IMR-90 (cell line): Measurements from ENCODE around the gene SH3GLB2. TPM values are rescaled to one million over a fixed set of nuclear protein-coding genes. Genes with fewer than 3 reads are reported as not detected.
A peak's percentile ranks its signal among the peaks of the same experiment; 100 is the strongest.

Source experiments
- ATAC-seq: fragments of 200-7000 bp; cut with Tn5 transposase; 2 replicates; pipeline ENCODE4 v1.9.1; 2020; ENCODE audit warnings: low read depth, mild to moderate bottlenecking, moderate library complexity
- BruUV-seq: library from RNA; stranded (reverse); fragments of 400-500 nt; replicated peaks from 2 replicates; lab custom pipeline; 2021; lab: Mats Ljungman, UMichigan
- CTCF ChIA-PET: fragments of 300-600 bp; formaldehyde crosslinking; extraction: SDS; loops from one replicate; lab custom pipeline; 2021; ENCODE audit warnings: antibody characterized with exemption; lab: Yijun Ruan, JAX
- POLR2A ChIA-PET: fragments of 300-600 bp; sonication (Branson Sonifier 250); formaldehyde crosslinking; loops from one replicate; lab custom pipeline; 2022; ENCODE audit warnings: antibody characterized with exemption; ENCODE audit not compliant: unreplicated experiment; lab: Charles Lee
- DNase-seq: peaks from one replicate; pipeline ENCODE4 v3.0.0; 2013
- H2AFZ ChIP-seq: replicated peaks from 2 replicates; pipeline ENCODE3; 2013; ENCODE audit warnings: low read length, mild to moderate bottlenecking; ENCODE audit not compliant: poor library complexity
- H2AK5ac ChIP-seq: 2 replicates; pipeline ENCODE4 v1.6.1; 2013; ENCODE audit warnings: low read depth, low read length, inconsistent platforms
- H2AK9ac ChIP-seq: replicated peaks from 2 replicates; pipeline ENCODE3; 2013; ENCODE audit warnings: mild to moderate bottlenecking, low read depth, low read length, moderate library complexity; ENCODE audit not compliant: poor library complexity
- H2BK120ac ChIP-seq: 2 replicates; pipeline ENCODE4 v1.6.1; 2013; ENCODE audit warnings: low read depth, low read length, inconsistent platforms
- H2BK15ac ChIP-seq: 3 replicates; pipeline ENCODE4 v1.6.1; 2013; ENCODE audit warnings: low read depth, low read length, inconsistent platforms
- H2BK20ac ChIP-seq: 2 replicates; pipeline ENCODE4 v1.6.1; 2013; ENCODE audit warnings: low read depth, mild to moderate bottlenecking, inconsistent platforms, low read length, moderate library complexity
- H2BK5ac ChIP-seq: 2 replicates; pipeline ENCODE4 v1.6.1; 2013; ENCODE audit warnings: mild to moderate bottlenecking, low read depth, low read length, inconsistent platforms; ENCODE audit not compliant: poor library complexity, severe bottlenecking
- H3K14ac ChIP-seq: replicated peaks from 2 replicates; pipeline ENCODE4 v1.6.1; 2013; ENCODE audit warnings: low read depth, low read length, inconsistent platforms
- H3K18ac ChIP-seq: 2 replicates; pipeline ENCODE4 v1.6.1; 2013; ENCODE audit warnings: low read depth, low read length, control low read depth
- H3K23ac ChIP-seq: 2 replicates; pipeline ENCODE4 v1.6.1; 2013; ENCODE audit warnings: low read depth, low read length, inconsistent platforms
- H3K27ac ChIP-seq: 2 replicates; pipeline ENCODE4 v1.5.1; 2013; ENCODE audit warnings: mild to moderate bottlenecking, control low read depth, low read length; ENCODE audit not compliant: insufficient read depth
- H3K27me3 ChIP-seq: 2 replicates; pipeline ENCODE4 v1.6.1; 2013; ENCODE audit warnings: low read length; ENCODE audit not compliant: control insufficient read depth, insufficient read depth
- H3K36me3 ChIP-seq: 2 replicates; pipeline ENCODE4 v1.6.1; 2013; ENCODE audit warnings: low read length, mixed read lengths; ENCODE audit not compliant: control insufficient read depth, insufficient read depth
- H3K4ac ChIP-seq: 2 replicates; pipeline ENCODE4 v1.6.1; 2013; ENCODE audit warnings: low read depth, low read length, inconsistent platforms
- H3K4me1 ChIP-seq: 2 replicates; pipeline ENCODE4 v1.6.1; 2013; ENCODE audit warnings: low read length, mixed read lengths; ENCODE audit not compliant: control insufficient read depth, insufficient read depth
- H3K4me2 ChIP-seq: 2 replicates; pipeline ENCODE4 v1.6.1; 2013; ENCODE audit warnings: low read depth, mild to moderate bottlenecking, control low read depth, low read length, moderate library complexity
- H3K4me3 ChIP-seq: 2 replicates; pipeline ENCODE4 v1.5.1; 2013; ENCODE audit warnings: low read depth, mild to moderate bottlenecking, control low read depth, low read length, moderate library complexity; ENCODE audit not compliant: insufficient read depth
- H3K56ac ChIP-seq: 2 replicates; pipeline ENCODE4 v1.6.1; 2013; ENCODE audit warnings: low read length, inconsistent platforms; ENCODE audit not compliant: insufficient read depth; ENCODE audit errors: extremely low read depth
- H3K79me1 ChIP-seq, 2 experiments: 2 replicates each; pipeline ENCODE4 v1.6.1; 2013; ENCODE audit warnings: low read length in 2 of 2, inconsistent platforms in 1 of 2, low read depth in 1 of 2
- H3K9ac ChIP-seq: 2 replicates; pipeline ENCODE4 v1.6.1; 2013; ENCODE audit warnings: low read depth, low read length, control low read depth
- H3K9me1 ChIP-seq: 2 replicates; pipeline ENCODE4 v1.6.1; 2013; ENCODE audit warnings: low read length, inconsistent platforms; ENCODE audit not compliant: insufficient read depth
- H3K9me3 ChIP-seq: 2 replicates; pipeline ENCODE4 v1.6.1; 2013; ENCODE audit warnings: low read length; ENCODE audit not compliant: control insufficient read depth, insufficient read depth
- H4K20me1 ChIP-seq: 2 replicates; pipeline ENCODE4 v1.6.1; 2013; ENCODE audit warnings: low read length, inconsistent platforms; ENCODE audit not compliant: insufficient read depth
- H4K5ac ChIP-seq: 2 replicates; pipeline ENCODE4 v1.6.1; 2013; ENCODE audit warnings: mild to moderate bottlenecking, low read depth, low read length, control low read depth
- H4K8ac ChIP-seq, 2 experiments: 2 replicates each; pipeline ENCODE4 v1.6.1; 2013; ENCODE audit warnings: low read depth in 2 of 2, low read length in 2 of 2, control low read depth in 1 of 2, inconsistent platforms in 1 of 2
- H4K91ac ChIP-seq: 2 replicates; pipeline ENCODE4 v1.6.1; 2013; ENCODE audit warnings: low read depth, low read length, inconsistent platforms; ENCODE audit not compliant: insufficient read depth
- BHLHE40 ChIP-seq: fragments of 150-350 bp; IDR thresholded peaks from 2 replicates; pipeline ENCODE4 v1.6.1; 2016; ENCODE audit warnings: mild to moderate bottlenecking, low read depth, low read length
- CEBPB ChIP-seq: IDR thresholded peaks from 2 replicates; pipeline ENCODE4 v1.6.1; 2012; ENCODE audit warnings: low read depth, low read length, improper control_type of control experiment
- CHD1 ChIP-seq: IDR thresholded peaks from 2 replicates; pipeline ENCODE4 v1.6.1; 2012; ENCODE audit warnings: low read depth, low read length, improper control_type of control experiment
- FOS ChIP-seq: fragments of 150-350 bp; IDR thresholded peaks from 2 replicates; pipeline ENCODE4 v1.6.1; 2016; ENCODE audit warnings: low read depth, low read length
- MAFK ChIP-seq: IDR thresholded peaks from 2 replicates; pipeline ENCODE4 v1.6.1; 2012; ENCODE audit warnings: low read depth, low read length, improper control_type of control experiment
- MAZ ChIP-seq: IDR thresholded peaks from 2 replicates; pipeline ENCODE4 v1.6.1; 2012; ENCODE audit warnings: low read depth, mild to moderate bottlenecking, low read length, improper control_type of control experiment, moderate library complexity, borderline replicate concordance
- MXI1 ChIP-seq: IDR thresholded peaks from 2 replicates; pipeline ENCODE4 v1.6.1; 2012; ENCODE audit warnings: low read depth, mild to moderate bottlenecking, low read length, moderate library complexity, borderline replicate concordance
- NFE2L2 ChIP-seq: fragments of 150-350 bp; IDR thresholded peaks from 2 replicates; pipeline ENCODE4 v1.6.1; 2016; ENCODE audit warnings: low read depth, mild to moderate bottlenecking, low read length
- POLR2A ChIP-seq: IDR thresholded peaks from 2 replicates; pipeline ENCODE4 v1.6.1; 2012; ENCODE audit warnings: mild to moderate bottlenecking, low read depth, low read length
- RAD21 ChIP-seq: IDR thresholded peaks from 2 replicates; pipeline ENCODE4 v1.6.1; 2012; ENCODE audit warnings: low read length, improper control_type of control experiment
- RCOR1 ChIP-seq: IDR thresholded peaks from 2 replicates; pipeline ENCODE4 v1.6.1; 2012; ENCODE audit warnings: mild to moderate bottlenecking, low read length, improper control_type of control experiment; ENCODE audit not compliant: insufficient replicate concordance
- RFX5 ChIP-seq: IDR thresholded peaks from 2 replicates; pipeline ENCODE4 v1.8.0; 2012; ENCODE audit warnings: low read depth, mild to moderate bottlenecking, low read length, moderate library complexity
- SMC3 ChIP-seq: fragments of 150-350 bp; IDR thresholded peaks from 2 replicates; pipeline ENCODE4 v1.6.1; 2016; ENCODE audit warnings: low read depth, mild to moderate bottlenecking, antibody characterized with exemption, low read length, moderate library complexity
- WGBS, 2 experiments: methylation state at CpG; one replicate each; pipeline versions ENCODE4 v1.1.5 to v1.1.7; 2013; ENCODE audit warnings: missing lambda C conversion rate in 2 of 2; ENCODE audit not compliant: insufficient read length in 1 of 2; ENCODE audit errors: extremely low coverage in 2 of 2; 5-methylcytosine and 5-hydroxymethylcytosine counted together
- dilution Hi-C: fragments of 300-500 bp; cut with HindIII; formaldehyde crosslinking; loops from one replicate; pipeline ENCODE4 v1.14.3; 2018; ENCODE audit warnings: low sequenced_read_pairs; ENCODE audit not compliant: unreplicated experiment
- in situ Hi-C: fragments of 300-500 bp; cut with MboI; formaldehyde crosslinking; loops from 3 replicates; pipeline ENCODE4 v1.14.3; 2019; ENCODE audit warnings: low sequenced_read_pairs, inconsistent platforms, mixed read lengths
- intact Hi-C: fragments of 100-400 bp; cut with micrococcal nuclease; formaldehyde crosslinking; loops from 2 replicates; pipeline ENCODE4 v1.10.0; 2022
- polyA plus RNA-seq, 3 experiments: library from polyadenylated mRNA; depleted of rRNA; stranded (reverse); fragments of >200 nt; gene quantifications; 2 replicates each; pipeline ENCODE4 v1.2.3, GENCODE V29; 2012; ENCODE audit warnings: low replicate concordance in 1 of 3
- total RNA-seq: library from RNA; depleted of rRNA; stranded (reverse); fragments of >200 nt; gene quantifications from 2 replicates; pipeline ENCODE4 v1.2.3, GENCODE V29; 2012
- TF ChIP-seq, protein P1 (sequence below): fragments of 150-350 bp; IDR thresholded peaks from 2 replicates; pipeline ENCODE4 v1.6.1; 2017; ENCODE audit warnings: mild to moderate bottlenecking, antibody characterized with exemption, low read length, low read depth
- TF ChIP-seq, protein P2 (sequence below): conservative IDR thresholded peaks from 2 replicates; pipeline ENCODE4 v1.5.1; 2012; ENCODE audit warnings: mild to moderate bottlenecking, low read depth, low read length, improper control_type of control experiment
- TF ChIP-seq, protein P3 (sequence below): fragments of 150-350 bp; IDR thresholded peaks from 2 replicates; pipeline ENCODE4 v1.6.1; 2016; ENCODE audit warnings: low read depth, mild to moderate bottlenecking, low read length, moderate library complexity, borderline replicate concordance

Gene SH3GLB2
- total and polyA plus RNA-seq, 2 of the 4 experiments (the other 2 are of a cell fraction) = 36.4 to 68.4 TPM

DNA sequence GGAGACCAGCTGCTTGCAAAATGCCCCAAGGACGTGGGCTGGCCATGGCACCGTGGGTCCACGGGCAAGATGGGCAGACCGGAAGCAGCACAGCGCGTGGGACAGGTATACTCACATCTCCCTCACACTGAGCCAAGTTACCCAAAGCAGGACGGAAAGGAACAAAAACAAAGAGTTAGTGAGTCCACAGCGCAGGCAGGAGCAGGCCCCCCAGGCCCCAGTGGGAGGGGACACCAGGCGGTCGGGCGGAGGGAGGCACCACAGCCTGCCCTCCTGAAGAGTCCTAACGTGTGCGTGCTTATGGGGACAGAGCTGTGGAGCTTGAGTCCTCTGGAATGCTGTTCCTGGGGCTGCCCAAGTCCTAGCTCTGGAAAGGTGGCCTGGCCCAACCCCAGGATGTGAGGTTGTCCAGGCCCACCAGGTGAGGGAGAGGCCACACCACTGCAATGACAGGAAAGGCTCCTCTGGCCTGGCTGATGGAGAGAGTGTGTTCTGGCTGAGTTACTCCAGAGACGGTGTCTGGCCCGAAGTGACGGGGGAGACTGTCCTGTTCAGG is 15.2 kb downstream of the SH3GLB2 start:
- Histone ChIP-seq H3K79me1 (peaks cover 0 to 10% of the 10 kb centered on the region in 2 experiments; a peak in 1 of 4 replicates), H3K36me3 (peaks cover 28% of the 10 kb centered on the region), H2AK9ac (peak overlapping the region; percentile 42), H3K9me3 (no peaks in the 10 kb centered on the region), H3K4me1 (no peaks in the 10 kb centered on the region), H3K9me1 (no peaks in the 10 kb centered on the region), H4K91ac (no peak overlapping the region), H2BK5ac (no peak overlapping the region), H3K27ac (no peak overlapping the region), H3K18ac (no peak overlapping the region), H2AK5ac (no peak overlapping the region), H3K23ac (no peak overlapping the region), H3K4me3 (no peak overlapping the region), H3K56ac (no peak overlapping the region), H2BK20ac (no peak overlapping the region), H3K9ac (no peak overlapping the region), H4K5ac (no peak overlapping the region), H4K20me1 (peaks cover 7% of the 10 kb centered on the region), H3K4ac (no peak overlapping the region), H2AFZ (no peak overlapping the region), H3K4me2 (no peak overlapping the region), H2BK120ac (no peak overlapping the region), H3K27me3 (no peaks in the 10 kb centered on the region), H3K14ac (no peak overlapping the region), H2BK15ac (no peak overlapping the region), H4K8ac (no peak overlapping the region)
- TF ChIP-seq BHLHE40 (no peak), RFX5 (no peak), FOS (no peak), SMC3 (no peak), POLR2A (no peak), CEBPB (no peak), RAD21 (no peak), RCOR1 (no peak), MAZ (no peak), MAFK (no peak), CHD1 (no peak), NFE2L2 (no peak), MXI1 (no peak)
- TF ChIP-seq, protein P1, sequence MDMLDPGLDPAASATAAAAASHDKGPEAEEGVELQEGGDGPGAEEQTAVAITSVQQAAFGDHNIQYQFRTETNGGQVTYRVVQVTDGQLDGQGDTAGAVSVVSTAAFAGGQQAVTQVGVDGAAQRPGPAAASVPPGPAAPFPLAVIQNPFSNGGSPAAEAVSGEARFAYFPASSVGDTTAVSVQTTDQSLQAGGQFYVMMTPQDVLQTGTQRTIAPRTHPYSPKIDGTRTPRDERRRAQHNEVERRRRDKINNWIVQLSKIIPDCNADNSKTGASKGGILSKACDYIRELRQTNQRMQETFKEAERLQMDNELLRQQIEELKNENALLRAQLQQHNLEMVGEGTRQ = no peak
- TF ChIP-seq, protein P2, sequence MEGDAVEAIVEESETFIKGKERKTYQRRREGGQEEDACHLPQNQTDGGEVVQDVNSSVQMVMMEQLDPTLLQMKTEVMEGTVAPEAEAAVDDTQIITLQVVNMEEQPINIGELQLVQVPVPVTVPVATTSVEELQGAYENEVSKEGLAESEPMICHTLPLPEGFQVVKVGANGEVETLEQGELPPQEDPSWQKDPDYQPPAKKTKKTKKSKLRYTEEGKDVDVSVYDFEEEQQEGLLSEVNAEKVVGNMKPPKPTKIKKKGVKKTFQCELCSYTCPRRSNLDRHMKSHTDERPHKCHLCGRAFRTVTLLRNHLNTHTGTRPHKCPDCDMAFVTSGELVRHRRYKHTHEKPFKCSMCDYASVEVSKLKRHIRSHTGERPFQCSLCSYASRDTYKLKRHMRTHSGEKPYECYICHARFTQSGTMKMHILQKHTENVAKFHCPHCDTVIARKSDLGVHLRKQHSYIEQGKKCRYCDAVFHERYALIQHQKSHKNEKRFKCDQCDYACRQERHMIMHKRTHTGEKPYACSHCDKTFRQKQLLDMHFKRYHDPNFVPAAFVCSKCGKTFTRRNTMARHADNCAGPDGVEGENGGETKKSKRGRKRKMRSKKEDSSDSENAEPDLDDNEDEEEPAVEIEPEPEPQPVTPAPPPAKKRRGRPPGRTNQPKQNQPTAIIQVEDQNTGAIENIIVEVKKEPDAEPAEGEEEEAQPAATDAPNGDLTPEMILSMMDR = no peak
- TF ChIP-seq, protein P3, sequence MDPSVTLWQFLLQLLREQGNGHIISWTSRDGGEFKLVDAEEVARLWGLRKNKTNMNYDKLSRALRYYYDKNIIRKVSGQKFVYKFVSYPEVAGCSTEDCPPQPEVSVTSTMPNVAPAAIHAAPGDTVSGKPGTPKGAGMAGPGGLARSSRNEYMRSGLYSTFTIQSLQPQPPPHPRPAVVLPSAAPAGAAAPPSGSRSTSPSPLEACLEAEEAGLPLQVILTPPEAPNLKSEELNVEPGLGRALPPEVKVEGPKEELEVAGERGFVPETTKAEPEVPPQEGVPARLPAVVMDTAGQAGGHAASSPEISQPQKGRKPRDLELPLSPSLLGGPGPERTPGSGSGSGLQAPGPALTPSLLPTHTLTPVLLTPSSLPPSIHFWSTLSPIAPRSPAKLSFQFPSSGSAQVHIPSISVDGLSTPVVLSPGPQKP = no peak
- in situ Hi-C loops = no loop called here
- intact Hi-C loops = no loop called here
- no TSS peak for BruUV-seq
- ATAC-seq = no peak
- POLR2A ChIA-PET = no interaction called here
- CTCF ChIA-PET = interaction anchor here (0.9 kb wide), 1 partner anchor 18 kb away, joined by 3 read pairs; no protein-coding TSS in a partner anchor
- DNase-seq = no peak
- dilution Hi-C loops = no loop called here
- 80% methylated on average over 5 of the region's 16 CpGs; no CpG with 5 or more reads in 1 of the 2 experiments for WGBS, 2 experiments
